H1 (cell line): ENCODE data around the gene ZSCAN20.

Source experiments
- ATF3 ChIP-seq: IDR thresholded peaks from 2 replicates; pipeline ENCODE4 v1.6.1; 2011; ENCODE audit warnings: low read depth, mild to moderate bottlenecking, low read length; ENCODE audit not compliant: insufficient read depth
- CHD1 ChIP-seq: IDR thresholded peaks from 2 replicates; pipeline ENCODE4 v1.6.1; 2012; ENCODE audit warnings: low read depth, low read length, improper control_type of control experiment
- CHD2 ChIP-seq: IDR thresholded peaks from 2 replicates; pipeline ENCODE4 v1.6.1; 2012; ENCODE audit warnings: low read length, improper control_type of control experiment
- CREB1 ChIP-seq: IDR thresholded peaks from 2 replicates; pipeline ENCODE4 v1.6.1; 2012; ENCODE audit warnings: inconsistent platforms
- CTCF ChIP-seq, 3 experiments: IDR thresholded peaks; 1 replicate in 2 of 3; 2 replicates in 1 of 3; pipeline versions ENCODE4 v1.5.1 to v1.6.1; 2011; ENCODE audit warnings: low read length in 3 of 3, mild to moderate bottlenecking in 3 of 3, inconsistent platforms in 2 of 3, low read depth in 1 of 3, moderate library complexity in 1 of 3; ENCODE audit not compliant: insufficient read depth in 1 of 3; ENCODE audit errors: control extremely low read depth in 1 of 3
- EP300 ChIP-seq, 2 experiments: IDR thresholded peaks; 1 replicate in 1 of 2; 2 replicates in 1 of 2; pipeline ENCODE4 v1.6.1; 2011 to 2012; ENCODE audit warnings: low read depth in 2 of 2, low read length in 2 of 2, mild to moderate bottlenecking in 2 of 2, borderline replicate concordance in 1 of 2, inconsistent platforms in 1 of 2, moderate library complexity in 1 of 2
- GABPA ChIP-seq: IDR thresholded peaks from 2 replicates; pipeline ENCODE4 v1.6.1; 2011; ENCODE audit warnings: mild to moderate bottlenecking, low read length, moderate library complexity, borderline replicate concordance; ENCODE audit not compliant: insufficient read depth
- KDM1A ChIP-seq: fragments of 200-600, 300-600 bp; sonication (generic); IDR thresholded peaks from 2 replicates; pipeline ENCODE4 v1.7.1; 2016; ENCODE audit warnings: mild to moderate bottlenecking, low read length, borderline replicate concordance
- NANOG ChIP-seq: IDR thresholded peaks from 2 replicates; pipeline ENCODE4 v1.6.1; 2011; ENCODE audit warnings: low read length, low read depth, mild to moderate bottlenecking, inconsistent platforms; ENCODE audit not compliant: insufficient read depth, poor library complexity, severe bottlenecking
- NRF1 ChIP-seq: IDR thresholded peaks from 2 replicates; pipeline ENCODE4 v1.6.1; 2011; ENCODE audit warnings: mild to moderate bottlenecking, low read depth, low read length, improper control_type of control experiment
- POLR2A ChIP-seq, 2 experiments: IDR thresholded peaks; 1 replicate in 1 of 2; 2 replicates in 1 of 2; pipeline ENCODE4 v1.6.1; 2011; ENCODE audit warnings: low read depth in 2 of 2, low read length in 2 of 2, mild to moderate bottlenecking in 2 of 2; ENCODE audit errors: control extremely low read depth in 1 of 2
- SIX5 ChIP-seq: IDR thresholded peaks from 2 replicates; pipeline ENCODE4 v1.6.1; 2011; ENCODE audit warnings: mild to moderate bottlenecking, low read depth, low read length
- YY1 ChIP-seq: IDR thresholded peaks from 2 replicates; pipeline ENCODE4 v1.6.1; 2011; ENCODE audit warnings: low read depth, mild to moderate bottlenecking, low read length

GRCh38 chr1:33456502-33456886 lies 16.0 kb upstream of the ZSCAN20 start:
- TF ChIP-seq SIX5, result no peak
- TF ChIP-seq YY1, result no peak
- no peak for TF ChIP-seq POLR2A (IDR thresholded peaks at IDR 0.05; ENCODE audit: control extremely low read depth in 1 of 2, low read depth in 2 of 2, low read length in 2 of 2)
- TF ChIP-seq NANOG, result no peak
- TF ChIP-seq CREB1, result no peak
- no peak for TF ChIP-seq CTCF (IDR thresholded peaks at IDR 0.05; ENCODE audit: control extremely low read depth in 1 of 3, insufficient read depth in 1 of 3, low read depth in 1 of 3, low read length in 3 of 3)
- no peak for TF ChIP-seq KDM1A
- no peak for TF ChIP-seq CHD2
- no peak for TF ChIP-seq EP300 (IDR thresholded peaks at IDR 0.05; ENCODE audit: borderline replicate concordance in 1 of 2, low read depth in 2 of 2, low read length in 2 of 2)
- TF ChIP-seq ATF3, result no peak
- TF ChIP-seq GABPA, result no peak
- no peak for TF ChIP-seq CHD1
- TF ChIP-seq NRF1, result no peak
